IMR-90 (cell line): ENCODE data around the gene MAEA. TPM values are rescaled to one million over a fixed set of nuclear protein-coding genes. Genes with fewer than 3 reads are reported as not detected.

Source experiments
- ATAC-seq: fragments of 200-7000 bp; cut with Tn5 transposase; 2 replicates; pipeline ENCODE4 v1.9.1; 2020; ENCODE audit warnings: low read depth, mild to moderate bottlenecking, moderate library complexity
- BruUV-seq: library from RNA; stranded (reverse); fragments of 400-500 nt; replicated peaks from 2 replicates; lab custom pipeline; 2021; lab: Mats Ljungman, UMichigan
- CTCF ChIA-PET: fragments of 300-600 bp; formaldehyde crosslinking; extraction: SDS; loops from one replicate; lab custom pipeline; 2021; ENCODE audit warnings: antibody characterized with exemption; lab: Yijun Ruan, JAX
- POLR2A ChIA-PET: fragments of 300-600 bp; sonication (Branson Sonifier 250); formaldehyde crosslinking; loops from one replicate; lab custom pipeline; 2022; ENCODE audit warnings: antibody characterized with exemption; ENCODE audit not compliant: unreplicated experiment; lab: Charles Lee
- DNase-seq: peaks from one replicate; pipeline ENCODE4 v3.0.0; 2013
- H2AFZ ChIP-seq: replicated peaks from 2 replicates; pipeline ENCODE3; 2013; ENCODE audit warnings: low read length, mild to moderate bottlenecking; ENCODE audit not compliant: poor library complexity
- H2AK5ac ChIP-seq: 2 replicates; pipeline ENCODE4 v1.6.1; 2013; ENCODE audit warnings: low read depth, low read length, inconsistent platforms
- H2AK9ac ChIP-seq: replicated peaks from 2 replicates; pipeline ENCODE3; 2013; ENCODE audit warnings: mild to moderate bottlenecking, low read depth, low read length, moderate library complexity; ENCODE audit not compliant: poor library complexity
- H2BK120ac ChIP-seq: 2 replicates; pipeline ENCODE4 v1.6.1; 2013; ENCODE audit warnings: low read depth, low read length, inconsistent platforms
- H2BK15ac ChIP-seq: 3 replicates; pipeline ENCODE4 v1.6.1; 2013; ENCODE audit warnings: low read depth, low read length, inconsistent platforms
- H2BK20ac ChIP-seq: 2 replicates; pipeline ENCODE4 v1.6.1; 2013; ENCODE audit warnings: low read depth, mild to moderate bottlenecking, inconsistent platforms, low read length, moderate library complexity
- H2BK5ac ChIP-seq: 2 replicates; pipeline ENCODE4 v1.6.1; 2013; ENCODE audit warnings: mild to moderate bottlenecking, low read depth, low read length, inconsistent platforms; ENCODE audit not compliant: poor library complexity, severe bottlenecking
- H3K14ac ChIP-seq: replicated peaks from 2 replicates; pipeline ENCODE4 v1.6.1; 2013; ENCODE audit warnings: low read depth, low read length, inconsistent platforms
- H3K18ac ChIP-seq: 2 replicates; pipeline ENCODE4 v1.6.1; 2013; ENCODE audit warnings: low read depth, low read length, control low read depth
- H3K23ac ChIP-seq: 2 replicates; pipeline ENCODE4 v1.6.1; 2013; ENCODE audit warnings: low read depth, low read length, inconsistent platforms
- H3K27ac ChIP-seq: 2 replicates; pipeline ENCODE4 v1.5.1; 2013; ENCODE audit warnings: mild to moderate bottlenecking, control low read depth, low read length; ENCODE audit not compliant: insufficient read depth
- H3K27me3 ChIP-seq: 2 replicates; pipeline ENCODE4 v1.6.1; 2013; ENCODE audit warnings: low read length; ENCODE audit not compliant: control insufficient read depth, insufficient read depth
- H3K36me3 ChIP-seq: 2 replicates; pipeline ENCODE4 v1.6.1; 2013; ENCODE audit warnings: low read length, mixed read lengths; ENCODE audit not compliant: control insufficient read depth, insufficient read depth
- H3K4ac ChIP-seq: 2 replicates; pipeline ENCODE4 v1.6.1; 2013; ENCODE audit warnings: low read depth, low read length, inconsistent platforms
- H3K4me1 ChIP-seq: 2 replicates; pipeline ENCODE4 v1.6.1; 2013; ENCODE audit warnings: low read length, mixed read lengths; ENCODE audit not compliant: control insufficient read depth, insufficient read depth
- H3K4me2 ChIP-seq: 2 replicates; pipeline ENCODE4 v1.6.1; 2013; ENCODE audit warnings: low read depth, mild to moderate bottlenecking, control low read depth, low read length, moderate library complexity
- H3K4me3 ChIP-seq: 2 replicates; pipeline ENCODE4 v1.5.1; 2013; ENCODE audit warnings: low read depth, mild to moderate bottlenecking, control low read depth, low read length, moderate library complexity; ENCODE audit not compliant: insufficient read depth
- H3K56ac ChIP-seq: 2 replicates; pipeline ENCODE4 v1.6.1; 2013; ENCODE audit warnings: low read length, inconsistent platforms; ENCODE audit not compliant: insufficient read depth; ENCODE audit errors: extremely low read depth
- H3K79me1 ChIP-seq, 2 experiments: 2 replicates each; pipeline ENCODE4 v1.6.1; 2013; ENCODE audit warnings: low read length in 2 of 2, inconsistent platforms in 1 of 2, low read depth in 1 of 2
- H3K9ac ChIP-seq: 2 replicates; pipeline ENCODE4 v1.6.1; 2013; ENCODE audit warnings: low read depth, low read length, control low read depth
- H3K9me1 ChIP-seq: 2 replicates; pipeline ENCODE4 v1.6.1; 2013; ENCODE audit warnings: low read length, inconsistent platforms; ENCODE audit not compliant: insufficient read depth
- H3K9me3 ChIP-seq: 2 replicates; pipeline ENCODE4 v1.6.1; 2013; ENCODE audit warnings: low read length; ENCODE audit not compliant: control insufficient read depth, insufficient read depth
- H4K20me1 ChIP-seq: 2 replicates; pipeline ENCODE4 v1.6.1; 2013; ENCODE audit warnings: low read length, inconsistent platforms; ENCODE audit not compliant: insufficient read depth
- H4K5ac ChIP-seq: 2 replicates; pipeline ENCODE4 v1.6.1; 2013; ENCODE audit warnings: mild to moderate bottlenecking, low read depth, low read length, control low read depth
- H4K8ac ChIP-seq, 2 experiments: 2 replicates each; pipeline ENCODE4 v1.6.1; 2013; ENCODE audit warnings: low read depth in 2 of 2, low read length in 2 of 2, control low read depth in 1 of 2, inconsistent platforms in 1 of 2
- H4K91ac ChIP-seq: 2 replicates; pipeline ENCODE4 v1.6.1; 2013; ENCODE audit warnings: low read depth, low read length, inconsistent platforms; ENCODE audit not compliant: insufficient read depth
- BHLHE40 ChIP-seq: fragments of 150-350 bp; IDR thresholded peaks from 2 replicates; pipeline ENCODE4 v1.6.1; 2016; ENCODE audit warnings: mild to moderate bottlenecking, low read depth, low read length
- CEBPB ChIP-seq: IDR thresholded peaks from 2 replicates; pipeline ENCODE4 v1.6.1; 2012; ENCODE audit warnings: low read depth, low read length, improper control_type of control experiment
- CHD1 ChIP-seq: IDR thresholded peaks from 2 replicates; pipeline ENCODE4 v1.6.1; 2012; ENCODE audit warnings: low read depth, low read length, improper control_type of control experiment
- FOS ChIP-seq: fragments of 150-350 bp; IDR thresholded peaks from 2 replicates; pipeline ENCODE4 v1.6.1; 2016; ENCODE audit warnings: low read depth, low read length
- MAFK ChIP-seq: IDR thresholded peaks from 2 replicates; pipeline ENCODE4 v1.6.1; 2012; ENCODE audit warnings: low read depth, low read length, improper control_type of control experiment
- MAZ ChIP-seq: IDR thresholded peaks from 2 replicates; pipeline ENCODE4 v1.6.1; 2012; ENCODE audit warnings: low read depth, mild to moderate bottlenecking, low read length, improper control_type of control experiment, moderate library complexity, borderline replicate concordance
- MXI1 ChIP-seq: IDR thresholded peaks from 2 replicates; pipeline ENCODE4 v1.6.1; 2012; ENCODE audit warnings: low read depth, mild to moderate bottlenecking, low read length, moderate library complexity, borderline replicate concordance
- NFE2L2 ChIP-seq: fragments of 150-350 bp; IDR thresholded peaks from 2 replicates; pipeline ENCODE4 v1.6.1; 2016; ENCODE audit warnings: low read depth, mild to moderate bottlenecking, low read length
- POLR2A ChIP-seq: IDR thresholded peaks from 2 replicates; pipeline ENCODE4 v1.6.1; 2012; ENCODE audit warnings: mild to moderate bottlenecking, low read depth, low read length
- RAD21 ChIP-seq: IDR thresholded peaks from 2 replicates; pipeline ENCODE4 v1.6.1; 2012; ENCODE audit warnings: low read length, improper control_type of control experiment
- RCOR1 ChIP-seq: IDR thresholded peaks from 2 replicates; pipeline ENCODE4 v1.6.1; 2012; ENCODE audit warnings: mild to moderate bottlenecking, low read length, improper control_type of control experiment; ENCODE audit not compliant: insufficient replicate concordance
- RFX5 ChIP-seq: IDR thresholded peaks from 2 replicates; pipeline ENCODE4 v1.8.0; 2012; ENCODE audit warnings: low read depth, mild to moderate bottlenecking, low read length, moderate library complexity
- SMC3 ChIP-seq: fragments of 150-350 bp; IDR thresholded peaks from 2 replicates; pipeline ENCODE4 v1.6.1; 2016; ENCODE audit warnings: low read depth, mild to moderate bottlenecking, antibody characterized with exemption, low read length, moderate library complexity
- WGBS, 2 experiments: methylation state at CpG; one replicate each; pipeline versions ENCODE4 v1.1.5 to v1.1.7; 2013; ENCODE audit warnings: missing lambda C conversion rate in 2 of 2; ENCODE audit not compliant: insufficient read length in 1 of 2; ENCODE audit errors: extremely low coverage in 2 of 2; 5-methylcytosine and 5-hydroxymethylcytosine counted together
- dilution Hi-C: fragments of 300-500 bp; cut with HindIII; formaldehyde crosslinking; loops from one replicate; pipeline ENCODE4 v1.14.3; 2018; ENCODE audit warnings: low sequenced_read_pairs; ENCODE audit not compliant: unreplicated experiment
- in situ Hi-C: fragments of 300-500 bp; cut with MboI; formaldehyde crosslinking; loops from 3 replicates; pipeline ENCODE4 v1.14.3; 2019; ENCODE audit warnings: low sequenced_read_pairs, inconsistent platforms, mixed read lengths
- intact Hi-C: fragments of 100-400 bp; cut with micrococcal nuclease; formaldehyde crosslinking; loops from 2 replicates; pipeline ENCODE4 v1.10.0; 2022
- polyA plus RNA-seq, 3 experiments: library from polyadenylated mRNA; depleted of rRNA; stranded (reverse); fragments of >200 nt; gene quantifications; 2 replicates each; pipeline ENCODE4 v1.2.3, GENCODE V29; 2012; ENCODE audit warnings: low replicate concordance in 1 of 3
- total RNA-seq: library from RNA; depleted of rRNA; stranded (reverse); fragments of >200 nt; gene quantifications from 2 replicates; pipeline ENCODE4 v1.2.3, GENCODE V29; 2012
- TF ChIP-seq, protein P1 (sequence below): conservative IDR thresholded peaks from 2 replicates; pipeline ENCODE4 v1.5.1; 2012; ENCODE audit warnings: mild to moderate bottlenecking, low read depth, low read length, improper control_type of control experiment
- TF ChIP-seq, protein P2 (sequence below): fragments of 150-350 bp; IDR thresholded peaks from 2 replicates; pipeline ENCODE4 v1.6.1; 2016; ENCODE audit warnings: low read depth, mild to moderate bottlenecking, low read length, moderate library complexity, borderline replicate concordance
- TF ChIP-seq, protein P3 (sequence below): fragments of 150-350 bp; IDR thresholded peaks from 2 replicates; pipeline ENCODE4 v1.6.1; 2017; ENCODE audit warnings: mild to moderate bottlenecking, antibody characterized with exemption, low read length, low read depth

MAEA gene
- total and polyA plus RNA-seq, 2 of the 4 experiments (the other 2 are of a cell fraction): 61.5 to 108 TPM

DNA sequence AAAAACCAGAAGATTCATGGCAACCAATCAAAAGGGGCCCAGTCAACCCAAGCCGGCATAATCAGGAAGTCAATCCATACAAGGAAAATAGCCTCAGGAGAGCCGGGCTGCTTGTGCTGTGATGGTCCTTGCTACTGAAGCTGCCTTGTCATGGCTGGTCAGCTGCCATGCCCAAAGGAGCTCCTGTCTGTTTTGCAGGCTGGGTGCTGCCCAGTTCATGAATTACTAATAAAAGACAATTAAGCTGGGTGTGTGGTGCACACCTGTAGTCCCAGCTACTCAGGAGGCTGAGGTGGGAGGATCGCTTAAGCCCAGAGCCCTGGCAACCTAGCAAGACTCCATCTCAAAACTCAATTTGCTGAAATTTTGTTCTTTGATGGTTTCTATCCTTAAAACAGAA lies 24.7 kb upstream of the MAEA start:
- TF ChIP-seq, protein P1, sequence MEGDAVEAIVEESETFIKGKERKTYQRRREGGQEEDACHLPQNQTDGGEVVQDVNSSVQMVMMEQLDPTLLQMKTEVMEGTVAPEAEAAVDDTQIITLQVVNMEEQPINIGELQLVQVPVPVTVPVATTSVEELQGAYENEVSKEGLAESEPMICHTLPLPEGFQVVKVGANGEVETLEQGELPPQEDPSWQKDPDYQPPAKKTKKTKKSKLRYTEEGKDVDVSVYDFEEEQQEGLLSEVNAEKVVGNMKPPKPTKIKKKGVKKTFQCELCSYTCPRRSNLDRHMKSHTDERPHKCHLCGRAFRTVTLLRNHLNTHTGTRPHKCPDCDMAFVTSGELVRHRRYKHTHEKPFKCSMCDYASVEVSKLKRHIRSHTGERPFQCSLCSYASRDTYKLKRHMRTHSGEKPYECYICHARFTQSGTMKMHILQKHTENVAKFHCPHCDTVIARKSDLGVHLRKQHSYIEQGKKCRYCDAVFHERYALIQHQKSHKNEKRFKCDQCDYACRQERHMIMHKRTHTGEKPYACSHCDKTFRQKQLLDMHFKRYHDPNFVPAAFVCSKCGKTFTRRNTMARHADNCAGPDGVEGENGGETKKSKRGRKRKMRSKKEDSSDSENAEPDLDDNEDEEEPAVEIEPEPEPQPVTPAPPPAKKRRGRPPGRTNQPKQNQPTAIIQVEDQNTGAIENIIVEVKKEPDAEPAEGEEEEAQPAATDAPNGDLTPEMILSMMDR: no peak
- no peak for TF ChIP-seq MXI1
- TF ChIP-seq, protein P2, sequence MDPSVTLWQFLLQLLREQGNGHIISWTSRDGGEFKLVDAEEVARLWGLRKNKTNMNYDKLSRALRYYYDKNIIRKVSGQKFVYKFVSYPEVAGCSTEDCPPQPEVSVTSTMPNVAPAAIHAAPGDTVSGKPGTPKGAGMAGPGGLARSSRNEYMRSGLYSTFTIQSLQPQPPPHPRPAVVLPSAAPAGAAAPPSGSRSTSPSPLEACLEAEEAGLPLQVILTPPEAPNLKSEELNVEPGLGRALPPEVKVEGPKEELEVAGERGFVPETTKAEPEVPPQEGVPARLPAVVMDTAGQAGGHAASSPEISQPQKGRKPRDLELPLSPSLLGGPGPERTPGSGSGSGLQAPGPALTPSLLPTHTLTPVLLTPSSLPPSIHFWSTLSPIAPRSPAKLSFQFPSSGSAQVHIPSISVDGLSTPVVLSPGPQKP: no peak
- TF ChIP-seq, protein P3, sequence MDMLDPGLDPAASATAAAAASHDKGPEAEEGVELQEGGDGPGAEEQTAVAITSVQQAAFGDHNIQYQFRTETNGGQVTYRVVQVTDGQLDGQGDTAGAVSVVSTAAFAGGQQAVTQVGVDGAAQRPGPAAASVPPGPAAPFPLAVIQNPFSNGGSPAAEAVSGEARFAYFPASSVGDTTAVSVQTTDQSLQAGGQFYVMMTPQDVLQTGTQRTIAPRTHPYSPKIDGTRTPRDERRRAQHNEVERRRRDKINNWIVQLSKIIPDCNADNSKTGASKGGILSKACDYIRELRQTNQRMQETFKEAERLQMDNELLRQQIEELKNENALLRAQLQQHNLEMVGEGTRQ: no peak
- no peak for TF ChIP-seq SMC3
- TF ChIP-seq POLR2A: no peak
- TF ChIP-seq FOS: no peak
- no peak for TF ChIP-seq CHD1
- TF ChIP-seq MAFK: no peak
- TF ChIP-seq RCOR1: no peak
- TF ChIP-seq RFX5: no peak
- TF ChIP-seq RAD21: no peak
- no peak for TF ChIP-seq MAZ
- TF ChIP-seq CEBPB: no peak
- TF ChIP-seq BHLHE40: no peak
- TF ChIP-seq NFE2L2: no peak
- Histone ChIP-seq H3K4me1 (no peaks in the 10 kb centered on the region), H3K56ac (no peak overlapping the region), H2AK9ac (no peak overlapping the region), H4K20me1 (no peaks in the 10 kb centered on the region), H3K27me3 (no peaks in the 10 kb centered on the region), H3K4ac (no peak overlapping the region), H2AFZ (no peak overlapping the region), H2AK5ac (no peak overlapping the region), H3K36me3 (no peaks in the 10 kb centered on the region), H3K4me3 (no peak overlapping the region), H3K14ac (no peak overlapping the region), H3K9ac (no peak overlapping the region), H3K79me1 (no peaks in the 10 kb centered on the region; a peak in 1 of 4 replicates), H3K23ac (no peak overlapping the region), H3K18ac (no peak overlapping the region), H3K4me2 (no peak overlapping the region), H3K9me1 (no peaks in the 10 kb centered on the region), H2BK20ac (no peak overlapping the region), H4K8ac (no peak overlapping the region), H3K9me3 (peaks cover 3% of the 10 kb centered on the region), H2BK15ac (no peak overlapping the region), H3K27ac (no peak overlapping the region), H2BK120ac (no peak overlapping the region), H4K5ac (no peak overlapping the region), H2BK5ac (no peak overlapping the region), H4K91ac (no peak overlapping the region)
- ChIA-PET CTCF (no interaction called here), POLR2A (no interaction called here)
- ATAC-seq: no peak
- in situ Hi-C loops (loop anchor here (5.0 kb wide), 1 partner anchor 133 kb away; no protein-coding TSS in a partner anchor), dilution Hi-C loops (no loop called here), intact Hi-C loops (no loop called here)
- DNase-seq: no peak
- WGBS, 2 experiments: no CpG with 5 or more reads among the region's 3 CpGs
- no TSS peak for BruUV-seq
